ENCODE measurements around the gene CACNB1. TPM values are rescaled to one million over a fixed set of nuclear protein-coding genes. Genes with fewer than 3 reads are reported as not detected.

Gene CACNB1
- total and polyA plus RNA-seq, 10 of the 15 experiments (the other 5 are each of a cell fraction or from before 2014, with no cell fraction given), result 0.06 to 15.6 (median 6.3) TPM

DNA sequence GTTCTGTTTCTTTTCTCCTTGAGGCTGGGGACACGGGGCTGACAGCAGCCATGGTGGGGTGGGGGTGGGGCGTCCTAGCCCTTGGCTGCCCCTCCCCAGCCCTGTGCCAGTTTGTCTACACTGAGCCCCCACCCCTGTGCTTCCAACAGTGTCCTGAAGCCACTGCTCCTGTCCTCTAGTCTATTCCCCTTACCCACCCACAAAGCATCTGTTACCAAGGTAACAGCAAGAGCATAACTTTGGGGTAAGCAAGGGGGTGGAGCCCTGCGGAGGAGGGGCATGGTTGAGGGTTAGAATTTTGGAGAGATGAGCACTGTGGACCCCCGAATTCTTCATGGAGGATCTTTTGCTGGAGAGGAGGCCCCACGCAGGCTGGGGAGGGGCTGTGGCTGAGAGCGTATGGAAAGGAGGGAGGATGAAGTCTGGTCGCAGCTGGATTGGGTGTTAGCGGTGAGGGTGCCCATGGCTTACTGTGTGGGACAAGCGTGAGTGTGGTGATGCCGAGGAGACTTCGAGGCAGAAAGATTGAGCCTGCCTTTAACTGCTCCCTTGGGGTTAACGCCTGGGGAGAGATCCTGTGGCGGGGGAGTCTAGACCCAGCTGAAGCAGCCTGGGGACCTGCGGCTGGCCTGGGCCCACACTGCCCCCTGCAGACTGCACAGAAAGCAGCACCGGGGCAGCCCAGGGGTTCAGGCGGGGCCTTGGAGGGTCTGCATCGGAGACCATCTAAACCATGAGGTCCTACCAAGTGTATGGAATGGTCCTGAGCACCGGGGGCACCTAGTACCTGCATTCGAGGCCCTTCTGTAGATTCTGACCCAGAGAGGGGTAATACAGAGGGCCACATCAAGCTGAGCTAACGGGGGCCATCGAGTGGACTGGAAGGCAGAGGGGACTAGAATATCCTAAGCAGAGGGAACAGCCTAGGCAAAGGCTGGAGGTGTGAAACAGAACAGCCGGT, 34.4 kb upstream of the CACNB1 start (continued):
- TF ChIP-seq, protein P1, sequence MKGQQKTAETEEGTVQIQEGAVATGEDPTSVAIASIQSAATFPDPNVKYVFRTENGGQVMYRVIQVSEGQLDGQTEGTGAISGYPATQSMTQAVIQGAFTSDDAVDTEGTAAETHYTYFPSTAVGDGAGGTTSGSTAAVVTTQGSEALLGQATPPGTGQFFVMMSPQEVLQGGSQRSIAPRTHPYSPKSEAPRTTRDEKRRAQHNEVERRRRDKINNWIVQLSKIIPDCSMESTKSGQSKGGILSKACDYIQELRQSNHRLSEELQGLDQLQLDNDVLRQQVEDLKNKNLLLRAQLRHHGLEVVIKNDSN (IDR thresholded peaks at IDR 0.05; ENCODE audit: borderline replicate concordance, extremely low read length, insufficient read depth, low read depth, low read length), result no peak
- no peak for TF ChIP-seq JUNB (IDR thresholded peaks at IDR 0.05)
- TF ChIP-seq, protein P2, sequence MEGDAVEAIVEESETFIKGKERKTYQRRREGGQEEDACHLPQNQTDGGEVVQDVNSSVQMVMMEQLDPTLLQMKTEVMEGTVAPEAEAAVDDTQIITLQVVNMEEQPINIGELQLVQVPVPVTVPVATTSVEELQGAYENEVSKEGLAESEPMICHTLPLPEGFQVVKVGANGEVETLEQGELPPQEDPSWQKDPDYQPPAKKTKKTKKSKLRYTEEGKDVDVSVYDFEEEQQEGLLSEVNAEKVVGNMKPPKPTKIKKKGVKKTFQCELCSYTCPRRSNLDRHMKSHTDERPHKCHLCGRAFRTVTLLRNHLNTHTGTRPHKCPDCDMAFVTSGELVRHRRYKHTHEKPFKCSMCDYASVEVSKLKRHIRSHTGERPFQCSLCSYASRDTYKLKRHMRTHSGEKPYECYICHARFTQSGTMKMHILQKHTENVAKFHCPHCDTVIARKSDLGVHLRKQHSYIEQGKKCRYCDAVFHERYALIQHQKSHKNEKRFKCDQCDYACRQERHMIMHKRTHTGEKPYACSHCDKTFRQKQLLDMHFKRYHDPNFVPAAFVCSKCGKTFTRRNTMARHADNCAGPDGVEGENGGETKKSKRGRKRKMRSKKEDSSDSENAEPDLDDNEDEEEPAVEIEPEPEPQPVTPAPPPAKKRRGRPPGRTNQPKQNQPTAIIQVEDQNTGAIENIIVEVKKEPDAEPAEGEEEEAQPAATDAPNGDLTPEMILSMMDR (IDR thresholded peaks at IDR 0.05 in 2 of 3, conservative IDR thresholded peaks at IDR 0.05 in 1 of 3; ENCODE audit: control insufficient read depth in 2 of 3, extremely low read depth in 1 of 3, insufficient read depth in 1 of 3, low read depth in 3 of 3, low read length in 3 of 3), result peak; percentile 70 to 88 (median 79)
- TF ChIP-seq CBX5 (IDR thresholded peaks at IDR 0.05; ENCODE audit: low read depth), result no peak
- TF ChIP-seq POLR2AphosphoS2 (IDR thresholded peaks at IDR 0.05; ENCODE audit: low read depth, low read length), result no peak
- no peak for TF ChIP-seq ZSCAN29 (IDR thresholded peaks at IDR 0.05)
- no peak for TF ChIP-seq FOS (IDR thresholded peaks at IDR 0.05; ENCODE audit: borderline replicate concordance, extremely low read depth, insufficient read length)
- no peak for TF ChIP-seq SUPT20H (IDR thresholded peaks at IDR 0.05; ENCODE audit: borderline replicate concordance, control insufficient read depth, low read depth, low read length)
- peak; percentile 33 to 37; a peak in 2 of 4 replicates for TF ChIP-seq IKZF2 (IDR thresholded peaks at IDR 0.05)
- TF ChIP-seq SRF (IDR thresholded peaks at IDR 0.05; ENCODE audit: low read depth in 2 of 2, low read length in 2 of 2), result no peak
- TF ChIP-seq NR2F1 (conservative IDR thresholded peaks at IDR 0.05), result no peak
- TF ChIP-seq, protein P3, sequence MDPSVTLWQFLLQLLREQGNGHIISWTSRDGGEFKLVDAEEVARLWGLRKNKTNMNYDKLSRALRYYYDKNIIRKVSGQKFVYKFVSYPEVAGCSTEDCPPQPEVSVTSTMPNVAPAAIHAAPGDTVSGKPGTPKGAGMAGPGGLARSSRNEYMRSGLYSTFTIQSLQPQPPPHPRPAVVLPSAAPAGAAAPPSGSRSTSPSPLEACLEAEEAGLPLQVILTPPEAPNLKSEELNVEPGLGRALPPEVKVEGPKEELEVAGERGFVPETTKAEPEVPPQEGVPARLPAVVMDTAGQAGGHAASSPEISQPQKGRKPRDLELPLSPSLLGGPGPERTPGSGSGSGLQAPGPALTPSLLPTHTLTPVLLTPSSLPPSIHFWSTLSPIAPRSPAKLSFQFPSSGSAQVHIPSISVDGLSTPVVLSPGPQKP (IDR thresholded peaks at IDR 0.05; ENCODE audit: low read depth, low read length), result no peak
- no peak for TF ChIP-seq RBBP5 (conservative IDR thresholded peaks at IDR 0.05)
- no peak for TF ChIP-seq TARDBP (IDR thresholded peaks at IDR 0.05; ENCODE audit: borderline replicate concordance)
- no peak for TF ChIP-seq CHD1 (IDR thresholded peaks at IDR 0.05; ENCODE audit: low read depth, low read length)
- TF ChIP-seq MXI1 (IDR thresholded peaks at IDR 0.05; ENCODE audit: low read depth, low read length), result no peak
- TF ChIP-seq TCF12 (IDR thresholded peaks at IDR 0.05; ENCODE audit: low read depth, low read length), result no peak
- no peak for TF ChIP-seq MYC (IDR thresholded peaks at IDR 0.05; ENCODE audit: insufficient read depth, insufficient read length, insufficient replicate concordance, low read length, severe bottlenecking)
- TF ChIP-seq DPF2 (IDR thresholded peaks at IDR 0.05), result 0 out of 2 replicates have a peak, but pooled peaks have one; percentile 15
- TF ChIP-seq SIX5 (IDR thresholded peaks at IDR 0.05; ENCODE audit: low read depth, low read length, severe bottlenecking), result no peak
- no peak for TF ChIP-seq TAF1 (IDR thresholded peaks at IDR 0.05; ENCODE audit: borderline replicate concordance, low read depth, low read length)
- no peak for TF ChIP-seq BACH1 (IDR thresholded peaks at IDR 0.05; ENCODE audit: borderline replicate concordance)
- no peak for TF ChIP-seq MTA2 (IDR thresholded peaks at IDR 0.05; ENCODE audit: low read depth)
- no peak for TF ChIP-seq ZNF24 (IDR thresholded peaks at IDR 0.05)
- TF ChIP-seq IKZF1 (conservative IDR thresholded peaks at IDR 0.05), result peak; percentile 58
- TF ChIP-seq PML (IDR thresholded peaks at IDR 0.05; ENCODE audit: low read length), result no peak
